22Rv1 (cell line): ENCODE measurements around the gene RIC3.

Source experiments
- ZFX ChIP-seq: fragments of 450-650 bp; IDR thresholded peaks from 2 replicates; pipeline ENCODE4 v1.6.1; 2017; ENCODE audit warnings: antibody characterized with exemption, borderline replicate concordance
- TF ChIP-seq, protein P1 (sequence below): fragments of 450-650 bp; IDR thresholded peaks from 2 replicates; pipeline ENCODE4 v1.5.1; 2017; ENCODE audit warnings: mild to moderate bottlenecking

DNA sequence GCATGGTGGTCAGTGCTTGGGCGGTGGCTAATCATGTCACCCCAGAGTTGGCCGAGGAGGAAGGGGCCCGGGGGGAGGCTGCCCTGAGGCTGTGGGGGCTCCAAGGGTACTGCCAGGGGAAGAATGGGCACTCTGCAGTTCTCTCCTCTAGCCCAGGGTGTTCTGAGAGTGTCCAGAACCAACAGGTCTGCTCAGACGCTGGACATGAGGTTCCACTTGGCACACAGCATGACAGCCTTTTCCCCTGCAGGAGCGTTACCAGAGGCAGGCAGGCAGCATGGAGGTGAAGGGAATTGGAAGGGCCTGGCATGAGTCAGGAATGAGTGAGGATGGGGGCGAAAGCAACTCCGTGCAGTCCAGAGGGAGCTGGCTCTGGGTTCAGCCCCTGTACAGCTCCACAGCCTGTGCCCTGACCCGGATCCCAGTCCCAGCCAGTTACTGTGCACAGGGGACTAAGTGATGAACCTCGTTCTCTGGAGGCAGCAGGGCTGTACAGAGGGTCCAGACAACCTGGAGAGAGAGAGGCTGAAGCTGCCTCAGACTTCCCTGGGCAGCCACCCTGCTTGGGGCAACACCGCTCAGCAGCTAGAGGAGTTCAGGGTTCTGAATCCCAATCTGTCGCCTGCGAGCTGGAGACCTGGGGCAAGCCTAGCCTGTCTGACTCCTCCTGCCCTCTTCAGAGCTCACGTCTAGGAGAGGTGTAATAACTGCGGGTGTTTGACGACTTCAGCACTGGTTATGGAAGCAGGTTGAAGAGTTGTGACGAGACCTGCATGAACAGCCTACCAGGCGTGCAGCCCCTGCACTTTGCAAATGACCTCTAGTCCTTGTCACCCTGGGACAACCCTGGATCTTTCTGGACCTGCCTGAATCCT lies 102.6 kb downstream of the RIC3 start:
- TF ChIP-seq, protein P1, sequence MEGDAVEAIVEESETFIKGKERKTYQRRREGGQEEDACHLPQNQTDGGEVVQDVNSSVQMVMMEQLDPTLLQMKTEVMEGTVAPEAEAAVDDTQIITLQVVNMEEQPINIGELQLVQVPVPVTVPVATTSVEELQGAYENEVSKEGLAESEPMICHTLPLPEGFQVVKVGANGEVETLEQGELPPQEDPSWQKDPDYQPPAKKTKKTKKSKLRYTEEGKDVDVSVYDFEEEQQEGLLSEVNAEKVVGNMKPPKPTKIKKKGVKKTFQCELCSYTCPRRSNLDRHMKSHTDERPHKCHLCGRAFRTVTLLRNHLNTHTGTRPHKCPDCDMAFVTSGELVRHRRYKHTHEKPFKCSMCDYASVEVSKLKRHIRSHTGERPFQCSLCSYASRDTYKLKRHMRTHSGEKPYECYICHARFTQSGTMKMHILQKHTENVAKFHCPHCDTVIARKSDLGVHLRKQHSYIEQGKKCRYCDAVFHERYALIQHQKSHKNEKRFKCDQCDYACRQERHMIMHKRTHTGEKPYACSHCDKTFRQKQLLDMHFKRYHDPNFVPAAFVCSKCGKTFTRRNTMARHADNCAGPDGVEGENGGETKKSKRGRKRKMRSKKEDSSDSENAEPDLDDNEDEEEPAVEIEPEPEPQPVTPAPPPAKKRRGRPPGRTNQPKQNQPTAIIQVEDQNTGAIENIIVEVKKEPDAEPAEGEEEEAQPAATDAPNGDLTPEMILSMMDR = no peak
- TF ChIP-seq ZFX = no peak
